NB4 (cell line): ENCODE measurements around the gene MVP.

Experiments
- TF ChIP-seq, protein P1 (sequence below): IDR thresholded peaks from one replicate; pipeline ENCODE4 v1.5.1; 2012; ENCODE audit warnings: low read depth, low read length
- TF ChIP-seq, protein P2 (sequence below): IDR thresholded peaks from 2 replicates; pipeline ENCODE4 v1.6.1; 2011; ENCODE audit warnings: low read depth, low read length

DNA sequence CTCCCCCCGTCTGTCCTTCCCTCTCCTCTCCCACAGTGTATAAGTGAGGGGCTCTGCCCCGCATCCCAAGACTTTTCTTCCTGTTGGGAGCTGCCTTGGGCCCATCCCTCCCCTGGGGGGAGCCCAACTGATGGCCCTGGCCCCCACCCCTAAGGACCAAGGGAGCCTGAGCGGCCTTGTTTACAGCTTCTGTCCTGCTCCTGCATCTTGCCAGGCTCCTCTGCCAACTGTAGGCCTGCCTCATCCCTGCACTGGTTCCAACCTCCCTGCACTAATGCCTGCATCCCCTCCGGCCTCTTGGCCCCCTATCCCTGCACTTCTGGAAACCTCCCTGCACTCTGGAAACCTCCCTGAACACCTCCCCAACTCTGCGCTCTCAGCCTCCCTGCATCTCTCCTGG is 5.7 kb upstream of the MVP start:
- TF ChIP-seq, protein P1, sequence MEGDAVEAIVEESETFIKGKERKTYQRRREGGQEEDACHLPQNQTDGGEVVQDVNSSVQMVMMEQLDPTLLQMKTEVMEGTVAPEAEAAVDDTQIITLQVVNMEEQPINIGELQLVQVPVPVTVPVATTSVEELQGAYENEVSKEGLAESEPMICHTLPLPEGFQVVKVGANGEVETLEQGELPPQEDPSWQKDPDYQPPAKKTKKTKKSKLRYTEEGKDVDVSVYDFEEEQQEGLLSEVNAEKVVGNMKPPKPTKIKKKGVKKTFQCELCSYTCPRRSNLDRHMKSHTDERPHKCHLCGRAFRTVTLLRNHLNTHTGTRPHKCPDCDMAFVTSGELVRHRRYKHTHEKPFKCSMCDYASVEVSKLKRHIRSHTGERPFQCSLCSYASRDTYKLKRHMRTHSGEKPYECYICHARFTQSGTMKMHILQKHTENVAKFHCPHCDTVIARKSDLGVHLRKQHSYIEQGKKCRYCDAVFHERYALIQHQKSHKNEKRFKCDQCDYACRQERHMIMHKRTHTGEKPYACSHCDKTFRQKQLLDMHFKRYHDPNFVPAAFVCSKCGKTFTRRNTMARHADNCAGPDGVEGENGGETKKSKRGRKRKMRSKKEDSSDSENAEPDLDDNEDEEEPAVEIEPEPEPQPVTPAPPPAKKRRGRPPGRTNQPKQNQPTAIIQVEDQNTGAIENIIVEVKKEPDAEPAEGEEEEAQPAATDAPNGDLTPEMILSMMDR: no peak
- TF ChIP-seq, protein P2, sequence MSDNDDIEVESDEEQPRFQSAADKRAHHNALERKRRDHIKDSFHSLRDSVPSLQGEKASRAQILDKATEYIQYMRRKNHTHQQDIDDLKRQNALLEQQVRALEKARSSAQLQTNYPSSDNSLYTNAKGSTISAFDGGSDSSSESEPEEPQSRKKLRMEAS: no peak
